OCI-LY3 (cell line): ENCODE results near the gene ADCY4.

Source experiments
- H2AFZ ChIP-seq: fragments of 200-600, 300-600 bp; shearing (Covaris generic); 2 replicates; pipeline ENCODE4 v1.6.0; 2014; ENCODE audit warnings: antibody characterized with exemption, low read depth, low read length
- H3K27ac ChIP-seq: fragments of 200-600, 300-600 bp; sonication (generic); 2 replicates; pipeline ENCODE4 v1.5.1; 2014; ENCODE audit warnings: mild to moderate bottlenecking, low read length, moderate library complexity, mixed read lengths
- H3K27me3 ChIP-seq: fragments of 200-600, 300-600 bp; sonication (generic); 2 replicates; pipeline ENCODE4 v1.6.1; 2014; ENCODE audit warnings: low read depth, low read length, mixed read lengths
- H3K36me3 ChIP-seq: fragments of 200-600, 300-600 bp; sonication (generic); replicated peaks from 2 replicates; pipeline ENCODE3; 2014; ENCODE audit warnings: low read depth, low read length, mixed read lengths
- H3K4me1 ChIP-seq: fragments of 300-600, 200-600 bp; sonication (generic); 2 replicates; pipeline ENCODE4 v1.6.1; 2014; ENCODE audit warnings: low read length, mixed read lengths
- H3K4me2 ChIP-seq: fragments of 200-600, 300-600 bp; sonication (generic); 2 replicates; pipeline ENCODE4 v1.6.1; 2014; ENCODE audit warnings: low read length, mixed read lengths
- H3K4me3 ChIP-seq: fragments of 300-600, 200-600 bp; sonication (generic); 2 replicates; pipeline ENCODE4 v1.5.1; 2014; ENCODE audit warnings: antibody characterized with exemption, mild to moderate bottlenecking, low read length, moderate library complexity
- H3K79me2 ChIP-seq: fragments of 300-600, 200-600 bp; shearing (Covaris generic); 2 replicates; pipeline ENCODE4 v1.6.1; 2014; ENCODE audit warnings: mild to moderate bottlenecking, low read length, mixed read lengths
- H3K9ac ChIP-seq: fragments of 300-600, 200-600 bp; shearing (Covaris generic); 2 replicates; pipeline ENCODE4 v1.6.0; 2014; ENCODE audit warnings: mild to moderate bottlenecking, low read length, moderate library complexity
- H3K9me3 ChIP-seq: fragments of 200-600, 300-600 bp; shearing (Covaris generic); 2 replicates; pipeline ENCODE4 v1.6.1; 2014; ENCODE audit warnings: low read length, mixed read lengths; ENCODE audit not compliant: insufficient read depth
- H4K20me1 ChIP-seq: fragments of 200-600, 300-600 bp; sonication (generic); 2 replicates; pipeline ENCODE4 v1.6.1; 2016; ENCODE audit warnings: low read length, mixed read lengths; ENCODE audit not compliant: insufficient read depth
- EZH2phosphoT487 ChIP-seq: fragments of 200-600 bp; shearing (Covaris generic); IDR thresholded peaks from 2 replicates; pipeline ENCODE4 v1.6.1; 2018; ENCODE audit warnings: antibody characterized with exemption, mixed run types, low read depth
- TF ChIP-seq, protein P1 (sequence below): fragments of 200-600, 300-600 bp; sonication (generic); IDR thresholded peaks from 2 replicates; pipeline ENCODE4 v1.5.1; 2014; ENCODE audit warnings: antibody characterized with exemption, low read length, low read depth

Gene ADCY4

DNA sequence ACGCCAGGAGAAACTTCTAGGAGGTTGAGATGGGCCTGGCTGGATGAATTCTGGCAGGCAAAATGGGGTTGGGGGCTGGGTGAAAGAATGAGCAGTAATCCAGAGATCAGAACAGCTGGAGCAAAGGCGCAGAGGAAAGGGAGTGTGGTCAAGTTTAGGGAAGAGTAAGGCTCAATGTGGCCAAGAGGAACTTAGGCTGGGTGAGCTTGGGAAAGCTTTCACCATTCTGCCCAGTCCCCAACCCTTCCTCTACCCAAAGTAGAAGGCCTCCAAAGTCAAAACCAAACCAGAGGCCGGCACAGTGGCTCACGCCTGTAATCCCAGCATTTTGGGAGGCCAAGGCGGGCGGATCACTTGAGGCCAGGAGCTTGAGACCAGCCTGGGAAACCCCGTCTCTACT, 53.2 kb downstream of the ADCY4 start:
- H3K4me3 ChIP-seq: no peak overlapping the region
- no peaks in the 10 kb centered on the region for H4K20me1 ChIP-seq
- H3K4me2 ChIP-seq: no peak overlapping the region
- H2AFZ ChIP-seq: no peak overlapping the region
- TF ChIP-seq, protein P1, sequence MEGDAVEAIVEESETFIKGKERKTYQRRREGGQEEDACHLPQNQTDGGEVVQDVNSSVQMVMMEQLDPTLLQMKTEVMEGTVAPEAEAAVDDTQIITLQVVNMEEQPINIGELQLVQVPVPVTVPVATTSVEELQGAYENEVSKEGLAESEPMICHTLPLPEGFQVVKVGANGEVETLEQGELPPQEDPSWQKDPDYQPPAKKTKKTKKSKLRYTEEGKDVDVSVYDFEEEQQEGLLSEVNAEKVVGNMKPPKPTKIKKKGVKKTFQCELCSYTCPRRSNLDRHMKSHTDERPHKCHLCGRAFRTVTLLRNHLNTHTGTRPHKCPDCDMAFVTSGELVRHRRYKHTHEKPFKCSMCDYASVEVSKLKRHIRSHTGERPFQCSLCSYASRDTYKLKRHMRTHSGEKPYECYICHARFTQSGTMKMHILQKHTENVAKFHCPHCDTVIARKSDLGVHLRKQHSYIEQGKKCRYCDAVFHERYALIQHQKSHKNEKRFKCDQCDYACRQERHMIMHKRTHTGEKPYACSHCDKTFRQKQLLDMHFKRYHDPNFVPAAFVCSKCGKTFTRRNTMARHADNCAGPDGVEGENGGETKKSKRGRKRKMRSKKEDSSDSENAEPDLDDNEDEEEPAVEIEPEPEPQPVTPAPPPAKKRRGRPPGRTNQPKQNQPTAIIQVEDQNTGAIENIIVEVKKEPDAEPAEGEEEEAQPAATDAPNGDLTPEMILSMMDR: no peak
- no peak for TF ChIP-seq EZH2phosphoT487
- H3K27ac ChIP-seq: no peak overlapping the region
- no peaks in the 10 kb centered on the region for H3K9me3 ChIP-seq
- no peaks in the 10 kb centered on the region for H3K27me3 ChIP-seq
- no peak overlapping the region for H3K9ac ChIP-seq
- peaks cover 30% of the 10 kb centered on the region for H3K4me1 ChIP-seq
- H3K36me3 ChIP-seq: no peaks in the 10 kb centered on the region
- no peaks in the 10 kb centered on the region for H3K79me2 ChIP-seq

DNA sequence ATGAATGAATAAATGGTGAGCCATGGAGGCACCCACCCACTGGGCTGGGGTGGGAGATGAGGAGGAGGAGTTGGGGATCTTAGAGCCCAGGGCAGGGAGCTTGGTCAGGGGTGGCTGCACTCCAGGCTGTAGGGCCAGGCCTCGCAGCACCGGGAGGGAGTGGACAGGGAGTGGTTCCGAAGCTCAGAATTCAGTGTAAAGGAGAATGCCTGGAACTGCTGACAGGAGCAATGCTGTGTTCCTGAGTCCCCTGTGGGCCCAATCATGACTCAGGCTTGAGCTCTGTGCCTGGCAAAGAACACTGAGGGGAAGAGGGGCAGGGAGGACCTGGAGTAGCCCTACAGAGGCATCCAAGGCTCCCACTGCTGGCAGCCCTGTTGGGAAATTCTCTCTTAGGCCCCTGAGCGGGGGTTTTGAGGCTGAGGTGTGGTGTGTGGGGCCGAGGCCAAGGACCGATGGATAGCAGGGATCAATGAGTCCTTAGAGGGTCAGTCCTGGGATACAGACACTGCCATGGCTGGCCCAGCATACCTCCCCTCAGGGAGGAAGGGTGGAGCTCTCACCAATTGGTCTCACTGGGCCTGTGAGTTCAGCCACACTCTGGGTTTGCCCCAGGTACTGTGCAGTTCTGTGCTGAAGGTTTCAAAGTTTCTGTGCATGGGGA, 53.9 kb downstream of the ADCY4 start:
- Histone ChIP-seq H3K27ac (no peak overlapping the region), H2AFZ (no peak overlapping the region), H3K27me3 (no peaks in the 10 kb centered on the region), H3K9ac (no peak overlapping the region), H3K36me3 (no peaks in the 10 kb centered on the region), H4K20me1 (no peaks in the 10 kb centered on the region), H3K4me3 (no peak overlapping the region), H3K4me2 (no peak overlapping the region), H3K9me3 (no peaks in the 10 kb centered on the region), H3K79me2 (no peaks in the 10 kb centered on the region), H3K4me1 (peaks cover 30% of the 10 kb centered on the region)
- TF ChIP-seq, protein P1: no peak
- TF ChIP-seq EZH2phosphoT487: no peak

DNA sequence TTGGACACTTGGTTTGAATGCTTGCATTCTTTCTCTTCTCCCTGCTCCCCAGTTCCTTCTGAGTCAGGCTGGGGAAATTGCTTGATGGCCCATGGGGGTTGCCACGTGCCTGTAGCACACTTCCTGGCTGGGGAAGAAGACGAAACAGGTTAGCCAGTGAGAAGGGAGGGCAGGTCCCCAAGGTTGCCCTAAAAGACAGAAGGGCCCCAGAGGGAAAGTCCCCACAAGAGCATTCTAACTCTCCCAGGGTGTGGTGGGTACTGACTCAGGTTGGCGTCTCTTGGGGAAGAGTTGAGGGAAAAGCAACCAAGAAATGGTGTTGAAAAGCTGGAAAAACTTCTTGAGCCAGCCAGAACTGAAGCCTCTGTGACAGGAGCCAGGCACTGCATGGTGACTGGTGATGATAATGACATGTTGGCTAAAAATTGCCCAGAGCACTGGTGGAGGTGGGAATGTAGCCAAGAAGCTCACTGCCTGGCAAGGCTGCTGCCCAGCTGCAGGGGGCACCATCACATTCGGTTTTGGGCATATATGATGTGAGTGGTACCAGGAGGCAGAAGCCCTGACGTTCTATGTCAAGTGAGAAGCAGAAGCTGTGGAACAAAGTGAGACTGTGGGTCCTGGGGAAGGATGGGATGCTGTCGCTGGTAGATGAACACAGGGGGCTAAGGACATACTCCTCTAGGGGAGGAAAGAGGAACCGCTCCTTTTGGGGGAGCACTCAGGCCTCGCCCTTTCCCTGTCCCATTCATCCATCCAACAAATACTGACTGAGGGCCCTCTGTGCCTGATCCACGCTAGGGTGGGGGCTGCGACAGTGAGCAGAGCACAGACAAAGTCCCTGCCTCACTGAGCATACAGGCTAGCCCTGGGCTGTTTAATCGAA, 55.3 kb downstream of the ADCY4 start:
- Histone ChIP-seq H3K9me3 (no peaks in the 10 kb centered on the region), H3K4me2 (peak overlapping the region; percentile 53), H3K27me3 (no peaks in the 10 kb centered on the region), H3K4me1 (peaks cover 35% of the 10 kb centered on the region), H3K9ac (no peak overlapping the region), H3K27ac (peak overlapping the region; percentile 17; the same call in 1 of the 2 replicates), H3K36me3 (no peaks in the 10 kb centered on the region), H3K4me3 (no peak overlapping the region), H3K79me2 (no peaks in the 10 kb centered on the region), H4K20me1 (no peaks in the 10 kb centered on the region), H2AFZ (0 out of 2 replicates have a peak overlapping the region, but pooled peaks have one; percentile 1)
- TF ChIP-seq, protein P1: peak; percentile 62
- TF ChIP-seq EZH2phosphoT487: no peak

DNA sequence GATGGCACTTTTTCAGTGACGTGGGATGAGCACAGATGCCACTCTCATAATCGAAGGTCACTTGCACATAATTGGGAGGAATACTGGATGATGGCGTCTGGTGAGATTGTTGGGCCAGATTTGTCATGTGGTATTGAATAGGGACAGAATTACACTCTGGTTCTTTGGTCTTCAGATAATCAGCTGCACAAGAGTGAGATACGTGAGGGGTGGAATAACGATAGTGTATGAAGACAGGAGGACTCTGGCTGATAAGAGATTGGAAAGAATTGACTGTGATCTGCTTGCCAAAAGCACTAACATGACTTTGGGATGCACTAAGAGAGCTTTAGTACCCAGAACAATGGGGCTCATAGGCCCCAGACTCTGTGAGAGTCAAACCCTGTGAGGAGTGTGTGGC, 56.4 kb downstream of the ADCY4 start:
- H2AFZ ChIP-seq: no peak overlapping the region
- H4K20me1 ChIP-seq: no peaks in the 10 kb centered on the region
- no peaks in the 10 kb centered on the region for H3K9me3 ChIP-seq
- H3K27me3 ChIP-seq: no peaks in the 10 kb centered on the region
- H3K79me2 ChIP-seq: no peaks in the 10 kb centered on the region
- no peak overlapping the region for H3K9ac ChIP-seq
- no peaks in the 10 kb centered on the region for H3K36me3 ChIP-seq
- no peak overlapping the region for H3K4me3 ChIP-seq
- H3K4me2 ChIP-seq: peak overlapping the region; percentile 53; the same call in 1 of the 2 replicates
- no peak overlapping the region for H3K27ac ChIP-seq
- peaks cover 46% of the 10 kb centered on the region for H3K4me1 ChIP-seq
- TF ChIP-seq EZH2phosphoT487: no peak
- TF ChIP-seq, protein P1: no peak
